ENCODE measurements around the gene PDGFA. TPM values are rescaled to one million over a fixed set of nuclear protein-coding genes. Genes with fewer than 3 reads are reported as not detected.

The PDGFA gene
- polyA plus RNA-seq, 1 experiment, result 17.4 TPM

DNA sequence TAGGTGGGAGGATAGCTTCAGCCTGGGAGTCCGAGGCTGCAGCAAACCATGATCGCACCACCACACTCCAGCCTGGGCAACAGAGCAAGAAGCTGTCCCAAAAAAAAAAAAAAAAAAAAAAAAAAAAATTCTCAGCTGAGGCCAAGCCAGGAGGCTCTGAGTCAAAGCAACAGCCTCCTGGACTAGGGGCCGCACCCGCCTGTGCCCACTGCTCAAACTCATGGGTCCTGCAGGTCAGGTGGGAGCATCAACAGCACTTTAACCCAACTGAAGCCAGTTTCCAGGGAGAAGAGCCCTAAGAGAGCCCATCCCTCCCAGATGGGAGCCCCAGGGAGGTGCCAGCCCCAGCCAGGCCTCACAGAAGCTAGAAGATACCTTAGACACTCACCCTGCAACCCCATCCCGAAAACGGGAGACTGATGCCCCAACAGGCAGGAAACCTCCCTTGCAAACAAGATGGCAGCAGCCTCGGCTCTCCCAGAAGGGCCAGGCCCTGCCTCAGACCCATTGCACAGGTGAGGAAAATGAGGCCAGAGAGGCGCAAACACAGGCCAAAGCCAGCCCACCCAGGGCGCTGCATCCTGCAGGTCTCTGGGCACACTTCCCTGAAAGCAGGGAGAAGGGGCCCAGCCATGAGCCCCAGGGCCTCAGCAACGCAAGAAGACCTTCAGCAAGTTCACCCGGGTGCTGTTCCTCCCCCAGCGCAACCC is 11.0 kb downstream of the PDGFA start:
- Histone ChIP-seq H3K27me3 (ENCODE audit: control insufficient read depth, insufficient read depth, low read length) (no peaks in the 10 kb centered on the region), H3K4me3 (ENCODE audit: low read depth, low read length) (no peak overlapping the region), H3K36me3 (ENCODE audit: control insufficient read depth, insufficient read depth, low read length) (peaks cover 28% of the 10 kb centered on the region)
- TF ChIP-seq, protein P1, sequence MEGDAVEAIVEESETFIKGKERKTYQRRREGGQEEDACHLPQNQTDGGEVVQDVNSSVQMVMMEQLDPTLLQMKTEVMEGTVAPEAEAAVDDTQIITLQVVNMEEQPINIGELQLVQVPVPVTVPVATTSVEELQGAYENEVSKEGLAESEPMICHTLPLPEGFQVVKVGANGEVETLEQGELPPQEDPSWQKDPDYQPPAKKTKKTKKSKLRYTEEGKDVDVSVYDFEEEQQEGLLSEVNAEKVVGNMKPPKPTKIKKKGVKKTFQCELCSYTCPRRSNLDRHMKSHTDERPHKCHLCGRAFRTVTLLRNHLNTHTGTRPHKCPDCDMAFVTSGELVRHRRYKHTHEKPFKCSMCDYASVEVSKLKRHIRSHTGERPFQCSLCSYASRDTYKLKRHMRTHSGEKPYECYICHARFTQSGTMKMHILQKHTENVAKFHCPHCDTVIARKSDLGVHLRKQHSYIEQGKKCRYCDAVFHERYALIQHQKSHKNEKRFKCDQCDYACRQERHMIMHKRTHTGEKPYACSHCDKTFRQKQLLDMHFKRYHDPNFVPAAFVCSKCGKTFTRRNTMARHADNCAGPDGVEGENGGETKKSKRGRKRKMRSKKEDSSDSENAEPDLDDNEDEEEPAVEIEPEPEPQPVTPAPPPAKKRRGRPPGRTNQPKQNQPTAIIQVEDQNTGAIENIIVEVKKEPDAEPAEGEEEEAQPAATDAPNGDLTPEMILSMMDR (IDR thresholded peaks at IDR 0.05; ENCODE audit: insufficient read depth, low read depth, low read length), result no peak
- DNase-seq (ENCODE audit: low read depth), result no peak
- ChIA-PET CTCF (no interaction called here), POLR2A (no interaction called here)

DNA sequence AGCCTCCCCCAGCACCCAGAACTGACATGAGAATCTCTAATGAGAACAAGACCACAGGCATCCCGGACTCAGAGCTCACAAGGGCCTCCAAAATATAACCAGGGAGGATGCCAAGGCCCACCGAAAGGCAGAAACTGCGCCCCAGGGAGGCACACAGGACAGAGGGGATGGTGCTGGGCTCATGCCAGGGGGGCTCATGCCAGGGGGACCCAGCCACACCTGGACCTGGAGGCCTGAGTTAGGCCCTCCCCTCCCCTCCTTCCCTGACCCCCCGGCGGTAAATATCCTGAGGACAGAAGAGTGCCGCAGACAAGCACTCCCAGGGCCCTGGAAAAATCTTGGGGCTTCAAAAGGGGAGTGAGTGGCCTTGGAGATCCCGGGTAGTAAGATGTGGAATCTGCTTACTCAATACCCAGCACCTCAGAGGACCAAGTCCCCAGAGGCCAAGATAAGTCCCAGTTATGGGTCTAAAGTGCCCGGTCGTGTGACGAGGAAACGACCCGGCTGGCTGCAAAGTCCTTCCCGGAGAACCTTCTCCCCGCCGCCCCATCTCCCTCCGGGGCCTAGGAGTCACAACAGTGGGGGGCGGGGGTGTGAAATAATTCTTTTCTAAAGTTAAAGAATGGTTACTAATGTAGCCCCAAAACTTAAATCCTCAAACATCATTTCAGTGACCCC is 11.9 kb downstream of the PDGFA start:
- peaks cover 28% of the 10 kb centered on the region for H3K36me3 ChIP-seq (ENCODE audit: control insufficient read depth, insufficient read depth, low read length)
- POLR2A ChIA-PET, result no interaction called here
- no peaks in the 10 kb centered on the region for H3K27me3 ChIP-seq (ENCODE audit: control insufficient read depth, insufficient read depth, low read length)
- CTCF ChIA-PET, result no interaction called here
- TF ChIP-seq, protein P1 (IDR thresholded peaks at IDR 0.05; ENCODE audit: insufficient read depth, low read depth, low read length), result no peak
- no peak for DNase-seq (ENCODE audit: low read depth)
- H3K4me3 ChIP-seq (ENCODE audit: low read depth, low read length), result no peak overlapping the region

- ChIA-PET CTCF (no interaction called here), POLR2A (no interaction called here)
Measured at GRCh38 chr7:506921-507622, 12.6 kb downstream of the PDGFA start.

GRCh38 chr7:506391-506831 is 13.2 kb downstream of the PDGFA start:
- Histone ChIP-seq H3K27me3 (ENCODE audit: control insufficient read depth, insufficient read depth, low read length) (no peaks in the 10 kb centered on the region), H3K36me3 (ENCODE audit: control insufficient read depth, insufficient read depth, low read length) (peaks cover 26% of the 10 kb centered on the region), H3K4me3 (ENCODE audit: low read depth, low read length) (no peak overlapping the region)
- ChIA-PET CTCF (no interaction called here), POLR2A (no interaction called here)
- DNase-seq (ENCODE audit: low read depth), result no peak
- TF ChIP-seq, protein P1 (IDR thresholded peaks at IDR 0.05; ENCODE audit: insufficient read depth, low read depth, low read length), result no peak

More at GRCh38 chr7:506921-507622, 12.6 kb downstream of the PDGFA start:
- no peaks in the 10 kb centered on the region for H3K27me3 ChIP-seq (ENCODE audit: control insufficient read depth, insufficient read depth, low read length)
- no peak overlapping the region for H3K4me3 ChIP-seq (ENCODE audit: low read depth, low read length)
- no peak for DNase-seq (ENCODE audit: low read depth)
- TF ChIP-seq, protein P1 (IDR thresholded peaks at IDR 0.05; ENCODE audit: insufficient read depth, low read depth, low read length), result no peak
- H3K36me3 ChIP-seq (ENCODE audit: control insufficient read depth, insufficient read depth, low read length), result peaks cover 28% of the 10 kb centered on the region

DNA sequence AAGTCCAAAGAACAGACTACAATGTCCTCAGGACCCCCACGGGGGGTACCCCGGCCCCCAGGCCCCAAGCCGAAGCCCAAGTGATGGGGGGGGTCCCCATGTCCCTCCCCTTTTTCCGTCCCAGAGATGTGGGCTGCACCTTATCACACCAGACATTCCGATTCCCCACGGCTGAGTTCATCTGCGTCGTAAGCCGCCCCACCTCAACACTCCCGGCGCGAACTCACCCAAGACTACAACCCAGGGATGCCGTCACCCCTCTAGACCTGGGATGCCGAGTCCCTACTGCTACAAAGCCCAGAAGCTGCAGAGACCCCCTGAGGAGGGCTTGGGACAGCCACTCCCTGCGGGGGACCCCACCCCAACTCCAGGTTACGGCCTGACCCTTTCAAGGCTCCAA is 14.5 kb downstream of the PDGFA start:
- ChIA-PET CTCF (no interaction called here), POLR2A (no interaction called here)
- no peak for DNase-seq (ENCODE audit: low read depth)
- TF ChIP-seq, protein P1 (IDR thresholded peaks at IDR 0.05; ENCODE audit: insufficient read depth, low read depth, low read length), result no peak
- Histone ChIP-seq H3K4me3 (ENCODE audit: low read depth, low read length) (no peak overlapping the region), H3K36me3 (ENCODE audit: control insufficient read depth, insufficient read depth, low read length) (peaks cover 33% of the 10 kb centered on the region), H3K27me3 (ENCODE audit: control insufficient read depth, insufficient read depth, low read length) (no peaks in the 10 kb centered on the region)

Data from BJ (cell line).